Neural cell (in vitro differentiated cells): ENCODE data around the gene IRF8. TPM values are rescaled to one million over a fixed set of nuclear protein-coding genes. Genes with fewer than 3 reads are reported as not detected.

Source experiments
- H2AFZ ChIP-seq: fragments of 200-600, 300-800 bp; sonication (generic), shearing (Covaris generic); 2 replicates; pipeline ENCODE4 v1.6.0; 2014; ENCODE audit warnings: low read depth, mild to moderate bottlenecking, antibody characterized with exemption, low read length, moderate library complexity
- H3F3A ChIP-seq: fragments of 200-600 bp; shearing (Covaris generic); 2 replicates; pipeline ENCODE4 v1.6.1; 2016; ENCODE audit warnings: mild to moderate bottlenecking, moderate library complexity, mixed read lengths, antibody characterized with exemption, low read length; ENCODE audit not compliant: insufficient read depth, poor library complexity, severe bottlenecking
- H3K27ac ChIP-seq: fragments of 200-600, 300-800 bp; sonication (generic), shearing (Covaris generic); 2 replicates; pipeline ENCODE4 v1.5.1; 2014; ENCODE audit warnings: mild to moderate bottlenecking, low read length, moderate library complexity
- H3K27me3 ChIP-seq: fragments of 300-800, 200-600 bp; sonication (generic), shearing (Covaris generic); 2 replicates; pipeline ENCODE4 v1.6.0; 2014; ENCODE audit warnings: mild to moderate bottlenecking, low read depth, low read length, moderate library complexity; ENCODE audit not compliant: insufficient read depth
- H3K36me3 ChIP-seq: fragments of 300-800, 200-600 bp; sonication (generic), shearing (Covaris generic); 2 replicates; pipeline ENCODE4 v1.5.1; 2014; ENCODE audit warnings: mild to moderate bottlenecking, antibody characterized with exemption, low read length, moderate library complexity; ENCODE audit not compliant: insufficient read depth
- H3K4me2 ChIP-seq: fragments of 300-800, 200-600 bp; sonication (generic), shearing (Covaris generic); 2 replicates; pipeline ENCODE4 v1.6.0; 2014; ENCODE audit warnings: mild to moderate bottlenecking, low read length
- H3K4me3 ChIP-seq: fragments of 300-800, 200-600 bp; sonication (generic), shearing (Covaris generic); 2 replicates; pipeline ENCODE4 v1.5.1; 2014; ENCODE audit warnings: mild to moderate bottlenecking, low read length, moderate library complexity
- H3K79me2 ChIP-seq: fragments of 200-600 bp; shearing (Covaris generic); replicated peaks from 2 replicates; pipeline ENCODE4 v1.6.0; 2014; ENCODE audit warnings: mild to moderate bottlenecking, low read length, moderate library complexity; ENCODE audit not compliant: insufficient read depth
- H3K9ac ChIP-seq: fragments of 300-800, 200-600 bp; sonication (generic), shearing (Covaris generic); 2 replicates; pipeline ENCODE4 v1.6.1; 2016; ENCODE audit warnings: mild to moderate bottlenecking, low read length, mixed read lengths
- H3K9me2 ChIP-seq: fragments of 200-600 bp; shearing (Covaris generic); 2 replicates; pipeline ENCODE4 v1.6.1; 2016; ENCODE audit warnings: mild to moderate bottlenecking, low read length, mixed read lengths; ENCODE audit not compliant: insufficient read depth
- H3K9me3 ChIP-seq: fragments of 200-600, 300-800 bp; sonication (generic), shearing (Covaris generic); 2 replicates; pipeline ENCODE4 v1.6.1; 2016; ENCODE audit warnings: mild to moderate bottlenecking, mixed run types, low read length, moderate library complexity, mixed read lengths
- H4K20me1 ChIP-seq: fragments of 200-600 bp; shearing (Covaris generic); 2 replicates; pipeline ENCODE4 v1.6.1; 2016; ENCODE audit warnings: mild to moderate bottlenecking, mixed run types; ENCODE audit not compliant: insufficient read depth
- EP300 ChIP-seq: fragments of 450-650 bp; conservative IDR thresholded peaks from 2 replicates; pipeline ENCODE4 v1.6.1; 2014; ENCODE audit warnings: antibody characterized with exemption, mild to moderate bottlenecking, moderate library complexity; ENCODE audit not compliant: poor library complexity, severe bottlenecking
- EZH2 ChIP-seq: fragments of 200-600, 300-800 bp; shearing (Covaris generic), sonication (generic); IDR thresholded peaks from 2 replicates; pipeline ENCODE4 v1.6.1; 2014; ENCODE audit warnings: antibody characterized with exemption, low read length, borderline replicate concordance, mild to moderate bottlenecking; ENCODE audit not compliant: insufficient read depth, poor library complexity, severe bottlenecking
- MXI1 ChIP-seq: fragments of 450-650 bp; conservative IDR thresholded peaks from 2 replicates; pipeline ENCODE4 v1.6.1; 2014; ENCODE audit warnings: antibody characterized with exemption, mild to moderate bottlenecking; ENCODE audit not compliant: poor library complexity, severe bottlenecking
- POLR2AphosphoS5 ChIP-seq: IDR thresholded peaks from 2 replicates; pipeline ENCODE4 v1.6.1; 2012
- RAD21 ChIP-seq: fragments of 450-650 bp; conservative IDR thresholded peaks from 2 replicates; pipeline ENCODE4 v1.6.1; 2014; ENCODE audit warnings: antibody characterized with exemption, mild to moderate bottlenecking, moderate library complexity
- SMC3 ChIP-seq: fragments of 450-650 bp; conservative IDR thresholded peaks from 2 replicates; pipeline ENCODE4 v1.6.1; 2014; ENCODE audit warnings: antibody characterized with exemption, mild to moderate bottlenecking, moderate library complexity; ENCODE audit not compliant: poor library complexity
- TAF1 ChIP-seq: IDR thresholded peaks from 2 replicates; pipeline ENCODE4 v1.6.1; 2012; ENCODE audit warnings: low read depth
- polyA plus RNA-seq: library from polyadenylated mRNA; depleted of rRNA; stranded (reverse); fragments of >200 nt; gene quantifications from 2 replicates; pipeline ENCODE4 v1.2.3, GENCODE V29; 2014
- TF ChIP-seq, protein P1 (sequence below): IDR thresholded peaks from 2 replicates; pipeline ENCODE4 v1.6.1; 2012; ENCODE audit warnings: borderline replicate concordance
- TF ChIP-seq, protein P2 (sequence below): fragments of 450-650 bp; IDR thresholded peaks from 2 replicates; pipeline ENCODE4 v1.5.1; 2014; ENCODE audit warnings: antibody characterized with exemption, mild to moderate bottlenecking, moderate library complexity; ENCODE audit not compliant: poor library complexity, severe bottlenecking

Gene IRF8
- polyA plus RNA-seq, 1 donor from 2014 or later: not detected

DNA sequence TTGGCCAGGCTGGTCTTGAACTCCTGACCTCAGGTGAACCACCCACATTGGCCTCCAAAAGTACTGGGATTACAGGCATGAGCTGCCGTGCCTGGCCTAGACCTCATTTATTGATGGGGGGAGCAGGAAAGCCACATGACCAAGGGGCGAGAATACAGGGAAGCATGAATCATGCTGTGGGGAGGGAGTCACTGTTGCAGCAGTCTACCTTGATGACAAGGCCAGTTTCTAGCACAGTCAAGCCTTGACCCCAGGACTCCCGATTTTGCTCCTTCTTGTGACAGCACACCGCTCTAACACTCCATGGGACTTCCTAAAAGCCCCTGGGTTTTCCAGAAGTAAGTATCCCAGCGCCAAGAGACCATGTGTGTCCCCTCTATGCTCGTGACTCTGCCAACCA, 42.9 kb upstream of the IRF8 start:
- Histone ChIP-seq H3K27me3 (no peaks in the 10 kb centered on the region), H3K36me3 (no peaks in the 10 kb centered on the region), H3K9ac (no peak overlapping the region), H3K4me2 (no peak overlapping the region), H4K20me1 (no peaks in the 10 kb centered on the region), H3K27ac (no peak overlapping the region), H3K4me3 (no peak overlapping the region), H3K79me2 (no peaks in the 10 kb centered on the region), H3K9me3 (no peaks in the 10 kb centered on the region), H2AFZ (no peak overlapping the region), H3K9me2 (no peaks in the 10 kb centered on the region), H3F3A (no peaks in the 10 kb centered on the region)
- TF ChIP-seq EP300 (no peak), MXI1 (no peak), POLR2AphosphoS5 (no peak), TAF1 (no peak), RAD21 (no peak), SMC3 (no peak), EZH2 (no peak)
- TF ChIP-seq, protein P1, sequence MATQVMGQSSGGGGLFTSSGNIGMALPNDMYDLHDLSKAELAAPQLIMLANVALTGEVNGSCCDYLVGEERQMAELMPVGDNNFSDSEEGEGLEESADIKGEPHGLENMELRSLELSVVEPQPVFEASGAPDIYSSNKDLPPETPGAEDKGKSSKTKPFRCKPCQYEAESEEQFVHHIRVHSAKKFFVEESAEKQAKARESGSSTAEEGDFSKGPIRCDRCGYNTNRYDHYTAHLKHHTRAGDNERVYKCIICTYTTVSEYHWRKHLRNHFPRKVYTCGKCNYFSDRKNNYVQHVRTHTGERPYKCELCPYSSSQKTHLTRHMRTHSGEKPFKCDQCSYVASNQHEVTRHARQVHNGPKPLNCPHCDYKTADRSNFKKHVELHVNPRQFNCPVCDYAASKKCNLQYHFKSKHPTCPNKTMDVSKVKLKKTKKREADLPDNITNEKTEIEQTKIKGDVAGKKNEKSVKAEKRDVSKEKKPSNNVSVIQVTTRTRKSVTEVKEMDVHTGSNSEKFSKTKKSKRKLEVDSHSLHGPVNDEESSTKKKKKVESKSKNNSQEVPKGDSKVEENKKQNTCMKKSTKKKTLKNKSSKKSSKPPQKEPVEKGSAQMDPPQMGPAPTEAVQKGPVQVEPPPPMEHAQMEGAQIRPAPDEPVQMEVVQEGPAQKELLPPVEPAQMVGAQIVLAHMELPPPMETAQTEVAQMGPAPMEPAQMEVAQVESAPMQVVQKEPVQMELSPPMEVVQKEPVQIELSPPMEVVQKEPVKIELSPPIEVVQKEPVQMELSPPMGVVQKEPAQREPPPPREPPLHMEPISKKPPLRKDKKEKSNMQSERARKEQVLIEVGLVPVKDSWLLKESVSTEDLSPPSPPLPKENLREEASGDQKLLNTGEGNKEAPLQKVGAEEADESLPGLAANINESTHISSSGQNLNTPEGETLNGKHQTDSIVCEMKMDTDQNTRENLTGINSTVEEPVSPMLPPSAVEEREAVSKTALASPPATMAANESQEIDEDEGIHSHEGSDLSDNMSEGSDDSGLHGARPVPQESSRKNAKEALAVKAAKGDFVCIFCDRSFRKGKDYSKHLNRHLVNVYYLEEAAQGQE: no peak
- TF ChIP-seq, protein P2, sequence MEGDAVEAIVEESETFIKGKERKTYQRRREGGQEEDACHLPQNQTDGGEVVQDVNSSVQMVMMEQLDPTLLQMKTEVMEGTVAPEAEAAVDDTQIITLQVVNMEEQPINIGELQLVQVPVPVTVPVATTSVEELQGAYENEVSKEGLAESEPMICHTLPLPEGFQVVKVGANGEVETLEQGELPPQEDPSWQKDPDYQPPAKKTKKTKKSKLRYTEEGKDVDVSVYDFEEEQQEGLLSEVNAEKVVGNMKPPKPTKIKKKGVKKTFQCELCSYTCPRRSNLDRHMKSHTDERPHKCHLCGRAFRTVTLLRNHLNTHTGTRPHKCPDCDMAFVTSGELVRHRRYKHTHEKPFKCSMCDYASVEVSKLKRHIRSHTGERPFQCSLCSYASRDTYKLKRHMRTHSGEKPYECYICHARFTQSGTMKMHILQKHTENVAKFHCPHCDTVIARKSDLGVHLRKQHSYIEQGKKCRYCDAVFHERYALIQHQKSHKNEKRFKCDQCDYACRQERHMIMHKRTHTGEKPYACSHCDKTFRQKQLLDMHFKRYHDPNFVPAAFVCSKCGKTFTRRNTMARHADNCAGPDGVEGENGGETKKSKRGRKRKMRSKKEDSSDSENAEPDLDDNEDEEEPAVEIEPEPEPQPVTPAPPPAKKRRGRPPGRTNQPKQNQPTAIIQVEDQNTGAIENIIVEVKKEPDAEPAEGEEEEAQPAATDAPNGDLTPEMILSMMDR: no peak

DNA sequence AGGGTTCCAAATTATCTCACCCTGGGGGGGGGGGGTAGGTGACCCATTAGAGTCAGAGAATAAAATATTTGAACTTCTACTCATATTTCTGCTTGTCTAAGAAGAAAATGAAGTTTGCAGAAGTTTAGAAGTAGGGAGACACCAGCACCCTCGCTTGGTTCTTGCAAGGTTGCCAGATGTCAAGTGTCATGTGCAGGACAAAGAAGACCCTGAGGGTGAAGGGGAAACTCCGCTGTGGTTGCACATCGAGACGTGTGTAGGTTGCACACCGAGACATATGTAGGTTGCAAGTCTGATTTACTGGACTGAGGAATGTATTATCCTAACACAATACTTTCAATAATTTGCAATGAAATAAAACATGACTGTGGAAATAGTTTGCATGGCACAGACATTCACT, 42.4 kb upstream of the IRF8 start:
- H3K4me3 ChIP-seq: no peak overlapping the region
- H3K9me2 ChIP-seq: no peaks in the 10 kb centered on the region
- H3K27me3 ChIP-seq: no peaks in the 10 kb centered on the region
- H3K9ac ChIP-seq: no peak overlapping the region
- H3F3A ChIP-seq: no peaks in the 10 kb centered on the region
- no peaks in the 10 kb centered on the region for H3K36me3 ChIP-seq
- H3K4me2 ChIP-seq: no peak overlapping the region
- no peaks in the 10 kb centered on the region for H3K79me2 ChIP-seq
- H4K20me1 ChIP-seq: no peaks in the 10 kb centered on the region
- no peaks in the 10 kb centered on the region for H3K9me3 ChIP-seq
- TF ChIP-seq, protein P2: no peak
- TF ChIP-seq EZH2 (no peak), TAF1 (no peak), EP300 (no peak), SMC3 (no peak), MXI1 (no peak), RAD21 (no peak), POLR2AphosphoS5 (no peak)
- TF ChIP-seq, protein P1: no peak
- H3K27ac ChIP-seq: no peak overlapping the region
- no peak overlapping the region for H2AFZ ChIP-seq
